ENCODE measurements around the gene DUS1L.

GRCh38 chr17:82022310-82022980 lies 43.2 kb downstream of the DUS1L start, which contains the start of gene CENPX:
- TF ChIP-seq CTCF (IDR thresholded peaks at IDR 0.05) (no peak), POLR2A (IDR thresholded peaks at IDR 0.05) (no peak)
